ENCODE results near the gene FLT3LG. TPM values are rescaled to one million over a fixed set of nuclear protein-coding genes. Genes with fewer than 3 reads are reported as not detected.

FLT3LG gene
- total RNA-seq, 4 donors from 2014 or later, result 5.5 to 11.5 (median 10.4) TPM

GRCh38 chr19:49524812-49525455, 50.9 kb downstream of the FLT3LG start:
- Histone ChIP-seq H3K9me3 (no peaks in the 10 kb centered on the region), H3K4me3 (no peak overlapping the region), H3K27me3 (no peaks in the 10 kb centered on the region), H3K27ac (replicated peaks in 1 of 4) (no peak overlapping the region), H3K36me3 (peaks cover 0 to 43% (median 15%) of the 10 kb centered on the region in 4 donors), H3K4me1 (peaks cover 5 to 20% (median 17%) of the 10 kb centered on the region in 4 donors)
- no peak for DNase-seq (ENCODE audit: extremely low spot score)
- no peak for TF ChIP-seq POLR2A (IDR thresholded peaks at IDR 0.05; ENCODE audit: low read depth)
- TF ChIP-seq CTCF (IDR thresholded peaks at IDR 0.05), result no peak
- TF ChIP-seq POLR2AphosphoS5 (IDR thresholded peaks at IDR 0.05), result no peak
- TF ChIP-seq EP300 (IDR thresholded peaks at IDR 0.05), result no peak
- intact Hi-C loops (cut with DNase I), result no loop called here
- WGBS, result 90% methylated on average over 20 of the region's 22 CpGs

- peaks cover 0 to 24% (median 8%) of the 10 kb centered on the region in 4 donors for H3K36me3 ChIP-seq
- H3K4me3 ChIP-seq, result peak overlapping the region; percentile 46 to 61 (median 54)
- no peak for DNase-seq (ENCODE audit: extremely low spot score)
- TF ChIP-seq POLR2A (IDR thresholded peaks at IDR 0.05; ENCODE audit: low read depth) (no peak), CTCF (IDR thresholded peaks at IDR 0.05) (no peak), POLR2AphosphoS5 (IDR thresholded peaks at IDR 0.05) (no peak), EP300 (IDR thresholded peaks at IDR 0.05) (no peak)
- peaks cover 8 to 24% (median 22%) of the 10 kb centered on the region in 4 donors for H3K4me1 ChIP-seq
- H3K9me3 ChIP-seq, result no peaks in the 10 kb centered on the region
- intact Hi-C loops (cut with DNase I), result no loop called here
- WGBS, result 43% methylated on average over 23 of the region's 25 CpGs
- peak overlapping the region; percentile 50 to 72 (median 64) for H3K27ac ChIP-seq (replicated peaks in 1 of 4)
- no peaks in the 10 kb centered on the region for H3K27me3 ChIP-seq
These were observed 54.3 kb downstream of the FLT3LG start for GRCh38 chr19:49528211-49528771.

DNA sequence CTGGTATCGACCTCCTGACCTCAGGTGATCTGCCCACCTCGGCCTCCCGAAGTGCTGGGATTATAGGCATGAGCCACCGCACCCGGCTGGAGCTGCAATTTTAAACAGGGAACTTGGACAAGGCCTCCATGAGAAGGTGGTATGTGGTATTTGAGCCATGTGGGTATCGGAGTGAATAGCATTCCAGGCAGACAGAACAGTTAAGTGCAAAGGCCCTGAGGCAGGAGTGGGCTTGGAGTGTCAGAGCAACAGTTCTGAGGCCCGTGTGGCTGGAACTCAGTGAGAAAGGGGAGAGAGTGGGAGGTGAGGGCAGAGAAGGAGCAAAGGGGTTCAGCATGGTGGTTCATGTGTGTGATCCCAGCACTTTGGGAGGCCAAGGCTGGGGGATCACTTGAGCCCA, 56.7 kb downstream of the FLT3LG start:
- intact Hi-C loops (cut with DNase I), result no loop called here
- Histone ChIP-seq H3K36me3 (peaks cover 0 to 10% (median 0%) of the 10 kb centered on the region in 4 donors), H3K27me3 (no peaks in the 10 kb centered on the region), H3K4me3 (no peak overlapping the region), H3K9me3 (no peaks in the 10 kb centered on the region), H3K27ac (replicated peaks in 1 of 4) (no peak overlapping the region), H3K4me1 (peaks cover 18 to 42% (median 37%) of the 10 kb centered on the region in 4 donors)
- 97% methylated on average over 7 of the region's 7 CpGs for WGBS
- TF ChIP-seq POLR2AphosphoS5 (IDR thresholded peaks at IDR 0.05), result no peak
- no peak for TF ChIP-seq CTCF (IDR thresholded peaks at IDR 0.05)
- no peak for TF ChIP-seq POLR2A (IDR thresholded peaks at IDR 0.05; ENCODE audit: low read depth)
- DNase-seq (ENCODE audit: extremely low spot score), result no peak

DNA sequence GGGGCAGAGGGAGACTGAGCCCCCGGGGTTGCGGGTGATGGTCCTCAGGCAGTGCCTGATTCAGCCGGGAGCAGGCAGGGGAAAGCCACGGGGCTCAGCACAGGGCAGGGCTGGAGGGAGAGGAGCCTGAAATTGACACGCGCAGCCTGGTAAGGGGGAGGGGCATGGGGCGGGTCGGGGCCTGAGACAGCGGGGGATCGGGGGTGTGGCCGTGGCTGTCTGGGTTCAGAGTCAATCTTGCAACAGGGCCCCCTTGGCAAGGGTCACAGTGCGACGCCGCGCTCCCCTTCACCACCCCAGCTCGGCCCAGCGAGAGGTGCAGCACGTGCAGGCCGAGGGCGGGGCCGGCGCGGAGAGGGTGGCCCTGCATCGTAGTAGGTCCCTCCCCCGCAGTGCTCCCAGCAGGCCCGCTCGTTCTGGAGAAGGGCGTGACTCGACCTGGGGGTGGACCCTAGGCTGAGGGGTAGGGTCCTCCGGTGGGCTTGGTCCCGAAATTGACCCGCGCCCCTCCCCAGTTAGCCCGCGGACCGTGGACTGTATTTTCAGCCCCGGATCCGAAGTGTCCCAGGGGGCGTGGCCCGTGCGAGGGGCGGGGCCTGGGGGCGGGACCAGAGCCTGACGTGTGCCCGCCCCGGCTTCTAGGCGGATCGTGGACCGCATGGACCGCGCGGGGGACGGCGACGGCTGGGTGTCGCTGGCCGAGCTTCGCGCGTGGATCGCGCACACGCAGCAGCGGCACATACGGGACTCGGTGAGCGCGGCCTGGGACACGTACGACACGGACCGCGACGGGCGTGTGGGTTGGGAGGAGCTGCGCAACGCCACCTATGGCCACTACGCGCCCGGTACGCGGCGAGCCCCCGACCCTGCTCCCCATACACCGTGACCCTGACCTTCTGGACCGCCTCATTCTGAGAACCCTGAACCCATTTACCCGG, 59.8 kb downstream of the FLT3LG start:
- H3K27ac ChIP-seq (replicated peaks in 1 of 4), result peak overlapping the region in 1 of 4 donors; percentile 15
- peak overlapping the region; percentile 58 to 81 (median 60) for H3K4me3 ChIP-seq
- TF ChIP-seq CTCF (IDR thresholded peaks at IDR 0.05) (peak in 2 of 3 experiments; percentile 20 to 41), POLR2AphosphoS5 (IDR thresholded peaks at IDR 0.05) (peak; percentile 7 to 16), POLR2A (IDR thresholded peaks at IDR 0.05; ENCODE audit: low read depth) (no peak)
- H3K4me1 ChIP-seq, result peaks cover 13 to 24% (median 19%) of the 10 kb centered on the region in 4 donors
- peak; percentile 95 for DNase-seq (ENCODE audit: extremely low spot score)
- intact Hi-C loops (cut with DNase I), result no loop called here
- H3K9me3 ChIP-seq, result no peaks in the 10 kb centered on the region
- 8% methylated on average over 24 of the region's 87 CpGs for WGBS
- H3K36me3 ChIP-seq, result peaks cover 0 to 16% (median 11%) of the 10 kb centered on the region in 4 donors
- H3K27me3 ChIP-seq, result no peaks in the 10 kb centered on the region

All from esophagus muscularis mucosa (tissue), 4 donors.